Measurements from ENCODE around the gene MBNL2. TPM values are rescaled to one million over a fixed set of nuclear protein-coding genes. Genes with fewer than 3 reads are reported as not detected.

The MBNL2 gene
- total and polyA plus RNA-seq, 2 donors: 33.3 to 139 TPM

DNA sequence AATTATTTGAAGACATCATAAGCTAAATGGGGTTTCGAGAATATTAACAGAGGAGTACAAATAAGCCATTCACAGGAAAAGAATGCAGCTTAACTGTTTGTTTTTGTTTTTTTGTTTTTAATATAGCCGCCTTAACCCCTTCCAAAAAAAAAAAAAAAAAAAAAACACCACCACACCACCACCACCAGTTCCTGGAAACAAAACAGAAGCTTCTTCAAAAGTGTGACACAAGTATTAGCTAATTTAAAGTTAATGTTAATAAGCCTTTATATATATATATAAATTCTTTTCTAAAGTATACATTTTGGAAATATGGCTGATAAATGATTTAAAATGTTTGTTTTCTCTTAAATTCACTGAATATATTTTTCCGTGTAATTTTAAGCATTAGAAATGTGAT lies 213.2 kb downstream of the MBNL2 start:
- no peak overlapping the region for H3K27ac ChIP-seq (ENCODE audit: low read depth)
- DNase-seq (ENCODE audit: extremely low spot score): no peak
- H3K4me1 ChIP-seq (ENCODE audit: insufficient read depth): no peaks in the 10 kb centered on the region
- 26% methylated on average over 3 of the region's 3 CpGs for WGBS
- peak overlapping the region; percentile 99 for H3K4me3 ChIP-seq (ENCODE audit: low read depth, low read length)
- peaks cover 2% of the 10 kb centered on the region for H3K36me3 ChIP-seq (ENCODE audit: insufficient read depth)

- peak overlapping the region; percentile 40 for H3K4me3 ChIP-seq (ENCODE audit: low read depth, low read length)
- no peak for DNase-seq (ENCODE audit: extremely low spot score)
- WGBS: 22% methylated on average over 5 of the region's 5 CpGs
- H3K36me3 ChIP-seq (ENCODE audit: insufficient read depth): peaks cover 2% of the 10 kb centered on the region
- H3K27ac ChIP-seq (ENCODE audit: low read depth): no peak overlapping the region
- no peaks in the 10 kb centered on the region for H3K4me1 ChIP-seq (ENCODE audit: insufficient read depth)
These were observed 213.7 kb downstream of the MBNL2 start for GRCh38 chr13:97435794-97436193.

- WGBS: 84% methylated on average over 2 of the region's 2 CpGs
- no peak for DNase-seq (ENCODE audit: extremely low spot score)
- peaks cover 2% of the 10 kb centered on the region for H3K36me3 ChIP-seq (ENCODE audit: insufficient read depth)
- no peak overlapping the region for H3K4me3 ChIP-seq (ENCODE audit: low read depth, low read length)
- H3K4me1 ChIP-seq (ENCODE audit: insufficient read depth): no peaks in the 10 kb centered on the region
- no peak overlapping the region for H3K27ac ChIP-seq (ENCODE audit: low read depth)
These were observed 214.7 kb downstream of the MBNL2 start for GRCh38 chr13:97436845-97437244.

DNA sequence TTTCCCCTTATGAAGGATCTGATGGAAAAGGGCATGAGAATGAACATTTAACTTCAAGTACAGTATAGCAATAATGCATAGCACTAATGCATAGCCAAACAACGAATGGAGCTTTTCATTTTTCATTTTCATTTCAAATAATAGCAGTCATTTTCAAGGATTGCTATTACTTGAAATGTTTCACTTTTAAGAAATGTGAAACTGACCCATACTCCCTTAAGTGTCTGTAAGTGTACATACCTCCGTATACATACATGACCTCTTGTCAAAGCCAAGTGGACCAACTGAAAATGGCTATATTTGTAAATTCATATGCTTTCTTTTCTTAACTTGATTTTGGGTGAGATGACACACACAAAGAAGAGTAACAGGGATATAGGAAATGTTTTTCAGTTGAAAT lies 215.6 kb downstream of the MBNL2 start:
- WGBS: 81% methylated on average over 2 of the region's 2 CpGs
- no peaks in the 10 kb centered on the region for H3K4me1 ChIP-seq (ENCODE audit: insufficient read depth)
- no peak overlapping the region for H3K27ac ChIP-seq (ENCODE audit: low read depth)
- no peak for DNase-seq (ENCODE audit: extremely low spot score)
- peaks cover 2% of the 10 kb centered on the region for H3K36me3 ChIP-seq (ENCODE audit: insufficient read depth)
- H3K4me3 ChIP-seq (ENCODE audit: low read depth, low read length): no peak overlapping the region

DNA sequence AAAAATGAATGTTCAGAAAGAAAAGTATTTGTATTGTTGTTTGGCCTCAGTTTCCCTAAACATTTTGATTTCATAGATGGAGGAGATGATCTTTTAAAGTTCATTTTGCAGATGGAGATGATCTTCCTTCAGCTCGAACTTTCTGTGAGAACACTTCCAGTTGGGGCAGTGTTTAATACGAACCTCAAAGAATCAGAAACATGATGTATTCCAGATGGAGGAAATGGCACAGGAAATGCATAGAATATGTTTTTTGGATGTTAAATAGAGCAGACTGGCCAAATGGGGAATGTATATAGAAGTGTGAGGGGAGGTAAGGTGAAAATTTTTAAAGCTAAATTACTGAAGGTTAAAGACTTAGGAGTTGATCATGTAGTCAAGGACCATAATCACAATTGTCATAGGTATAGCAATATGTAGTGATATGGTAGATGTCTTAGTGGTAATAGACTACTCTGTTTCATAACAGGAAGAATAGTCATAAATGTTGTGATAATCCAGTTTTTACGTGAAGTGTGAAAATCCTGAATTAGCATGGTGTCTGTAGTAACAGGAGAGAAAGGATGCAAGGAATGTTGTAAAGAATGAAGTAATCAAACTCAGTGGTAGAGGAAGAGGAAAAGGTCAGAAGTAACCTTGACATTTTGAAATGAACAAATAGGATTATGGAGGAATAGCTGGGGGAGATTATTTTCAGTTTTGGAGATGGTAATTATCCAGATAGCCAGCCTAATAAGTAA lies 216.9 kb downstream of the MBNL2 start:
- no peaks in the 10 kb centered on the region for H3K4me1 ChIP-seq (ENCODE audit: insufficient read depth)
- peaks cover 2% of the 10 kb centered on the region for H3K36me3 ChIP-seq (ENCODE audit: insufficient read depth)
- no peak for DNase-seq (ENCODE audit: extremely low spot score)
- no peak overlapping the region for H3K4me3 ChIP-seq (ENCODE audit: low read depth, low read length)
- no peak overlapping the region for H3K27ac ChIP-seq (ENCODE audit: low read depth)
- WGBS: 73% methylated on average over 3 of the region's 3 CpGs

DNA sequence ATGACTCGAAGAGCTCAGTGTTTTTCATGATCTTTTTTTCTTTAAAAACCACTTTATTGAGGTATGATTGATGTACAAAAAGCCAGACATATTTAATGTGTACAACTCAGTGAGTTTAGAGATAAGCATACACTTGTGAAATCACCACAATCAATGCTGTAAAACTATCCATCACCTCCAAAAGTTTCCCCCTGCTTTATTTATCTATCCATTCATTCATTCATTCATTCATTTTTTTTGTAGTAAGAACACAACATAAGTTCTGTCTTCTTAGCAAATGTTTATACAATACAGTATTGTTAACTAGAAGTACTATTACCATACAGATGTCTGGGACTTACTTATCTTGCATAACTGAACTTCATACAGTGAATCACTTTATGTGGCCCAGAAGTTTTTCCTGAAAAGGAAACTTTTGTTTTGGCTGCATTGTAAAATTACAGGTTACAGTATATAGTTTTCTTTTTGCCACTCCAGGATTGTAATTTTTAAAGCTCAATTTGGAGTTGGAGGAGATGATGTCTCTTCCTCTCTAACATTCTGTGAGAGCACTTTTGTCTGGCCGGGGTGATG lies 218.6 kb downstream of the MBNL2 start:
- no peaks in the 10 kb centered on the region for H3K4me1 ChIP-seq (ENCODE audit: insufficient read depth)
- H3K4me3 ChIP-seq (ENCODE audit: low read depth, low read length): no peak overlapping the region
- WGBS: 53% methylated on average over 2 of the region's 2 CpGs
- peaks cover 2% of the 10 kb centered on the region for H3K36me3 ChIP-seq (ENCODE audit: insufficient read depth)
- H3K27ac ChIP-seq (ENCODE audit: low read depth): no peak overlapping the region
- no peak for DNase-seq (ENCODE audit: extremely low spot score)

- DNase-seq (ENCODE audit: extremely low spot score): no peak
- H3K4me1 ChIP-seq (ENCODE audit: insufficient read depth): no peaks in the 10 kb centered on the region
- no peak overlapping the region for H3K27ac ChIP-seq (ENCODE audit: low read depth)
- H3K4me3 ChIP-seq (ENCODE audit: low read depth, low read length): no peak overlapping the region
- H3K36me3 ChIP-seq (ENCODE audit: insufficient read depth): peaks cover 2% of the 10 kb centered on the region
These were observed 219.2 kb downstream of the MBNL2 start for GRCh38 chr13:97441368-97441767.

Small RNAs within 50 kb of the gene (small RNA-seq; reads per million reads assigned to genes)
- gene AL442067.1: not detected
- not detected for gene RNA5SP37

Other genes starting within 250 kb of the MBNL2 start
- 1.1 TPM for gene OXGR1, start 227.9 kb upstream of the MBNL2 start, total RNA-seq
- gene OXGR1, start 227.9 kb upstream of the MBNL2 start, polyA plus RNA-seq: 0.51 TPM
- 74.6 TPM for gene RAP2A, start 211.8 kb downstream of the MBNL2 start, total RNA-seq
- gene RAP2A, start 211.8 kb downstream of the MBNL2 start, polyA plus RNA-seq: 11.7 TPM

All from urinary bladder (tissue), 4 donors.